Bronchial epithelial cell (primary cell): ENCODE measurements around the gene TUBB3. TPM values are rescaled to one million over a fixed set of nuclear protein-coding genes. Genes with fewer than 3 reads are reported as not detected.

ENCODE experiments used
- DNase-seq: peaks from one replicate; pipeline ENCODE4 v3.0.0-alpha.2; 2010; ENCODE audit warnings: low read depth
- FAIRE-seq: peaks from 2 replicates; lab custom pipeline; 2011; peaks lifted over from hg19 to GRCh38; lab: Jason Lieb, UNC
- H3K27me3 ChIP-seq: 2 replicates; pipeline ENCODE4 v1.5.1; 2011; ENCODE audit warnings: low read length; ENCODE audit not compliant: control insufficient read depth, insufficient read depth
- H3K36me3 ChIP-seq: 2 replicates; pipeline ENCODE4 v1.5.1; 2011; ENCODE audit warnings: low read length; ENCODE audit not compliant: control insufficient read depth, insufficient read depth
- H3K4me3 ChIP-seq: 2 replicates; pipeline ENCODE4 v1.5.1; 2011; ENCODE audit warnings: mild to moderate bottlenecking, low read depth, low read length, control low read depth
- CTCF ChIP-seq: IDR thresholded peaks from 2 replicates; pipeline ENCODE4 v1.5.1; 2011; ENCODE audit warnings: mild to moderate bottlenecking, moderate library complexity, low read length, control low read depth, inconsistent platforms; ENCODE audit not compliant: insufficient read depth, severe bottlenecking
- total RNA-seq: library from RNA; depleted of rRNA; stranded (reverse); fragments of >200 nt; gene quantifications from 2 replicates; pipeline ENCODE4 v1.2.1, GENCODE V29; 2014

TUBB3 gene
- total RNA-seq, 1 donor from 2014 or later, result 24.5 TPM

GRCh38 chr16:89892055-89892630 is 31.0 kb upstream of the TUBB3 start:
- TF ChIP-seq CTCF, result no peak
- FAIRE-seq, result no peak
- Histone ChIP-seq H3K36me3 (peaks cover 35% of the 10 kb centered on the region), H3K4me3 (no peak overlapping the region), H3K27me3 (no peaks in the 10 kb centered on the region)
- DNase-seq, result no peak

- H3K27me3 ChIP-seq, result no peaks in the 10 kb centered on the region
- DNase-seq (no peak), FAIRE-seq (no peak)
- no peak overlapping the region for H3K4me3 ChIP-seq
- H3K36me3 ChIP-seq, result peaks cover 32% of the 10 kb centered on the region
- no peak for TF ChIP-seq CTCF
Observed at GRCh38 chr16:89892635-89893034, 30.5 kb upstream of the TUBB3 start.

- DNase-seq (no peak), FAIRE-seq (no peak)
- Histone ChIP-seq H3K4me3 (no peak overlapping the region), H3K27me3 (no peaks in the 10 kb centered on the region), H3K36me3 (peaks cover 36% of the 10 kb centered on the region)
- no peak for TF ChIP-seq CTCF
Observed at GRCh38 chr16:89893642-89894548, 29.2 kb upstream of the TUBB3 start.

DNA sequence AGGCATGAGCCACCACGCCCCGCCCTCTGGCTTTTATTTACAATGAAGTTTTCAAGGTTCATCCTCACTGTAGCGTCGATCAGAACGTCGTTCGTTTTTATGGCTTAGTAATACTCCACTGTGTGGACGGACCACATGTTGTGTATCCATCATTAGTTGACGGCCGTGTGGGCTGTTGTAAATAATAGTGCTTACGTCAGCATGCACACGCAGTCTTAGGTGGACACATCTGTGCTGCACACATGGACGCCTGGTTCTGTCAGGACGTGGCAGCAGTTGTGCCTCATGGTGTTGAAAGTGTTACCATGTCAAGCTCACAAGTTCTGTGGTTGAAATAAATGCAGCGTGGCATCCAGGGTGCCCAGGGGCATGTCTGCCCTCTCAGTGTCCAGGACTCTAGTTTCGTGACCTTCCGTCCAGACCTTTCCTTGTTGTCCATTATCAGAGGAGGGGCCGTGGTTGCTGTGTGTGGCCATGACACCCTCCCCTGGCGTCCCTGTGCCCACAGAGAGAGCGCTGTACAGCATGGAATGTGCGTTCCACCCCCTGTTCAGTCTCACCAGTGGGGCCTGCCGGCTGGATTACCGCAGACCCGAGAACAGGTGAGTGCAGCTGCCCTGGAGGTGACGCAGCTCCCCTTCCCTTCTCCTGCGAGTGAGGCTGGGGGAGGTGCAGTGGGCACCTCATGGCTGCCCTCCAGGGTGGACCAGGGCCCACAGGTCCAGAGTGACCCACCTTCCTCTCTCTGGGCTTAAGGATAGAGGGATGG is 27.5 kb upstream of the TUBB3 start:
- FAIRE-seq, result peak; percentile 95
- Histone ChIP-seq H3K27me3 (no peaks in the 10 kb centered on the region), H3K4me3 (no peak overlapping the region), H3K36me3 (peaks cover 40% of the 10 kb centered on the region)
- DNase-seq, result no peak
- no peak for TF ChIP-seq CTCF

GRCh38 chr16:89897204-89897603 is 25.9 kb upstream of the TUBB3 start:
- no peak for DNase-seq
- TF ChIP-seq CTCF, result no peak
- Histone ChIP-seq H3K27me3 (no peaks in the 10 kb centered on the region), H3K4me3 (no peak overlapping the region), H3K36me3 (peaks cover 36% of the 10 kb centered on the region)
- no peak for FAIRE-seq
